Nephron progenitor cell (in vitro differentiated cells): ENCODE results near the gene GTF3C5.

Source experiments
- DNase-seq: peaks from one replicate; pipeline ENCODE4 v3.0.0; 2021
- H3K27ac Mint-ChIP-seq: 2 replicates; pipeline ENCODE4 v1.8.0; 2021; ENCODE audit warnings: mild to moderate bottlenecking, moderate library complexity, mixed read lengths
- H3K27me3 Mint-ChIP-seq: 2 replicates; pipeline ENCODE4 v1.8.0; 2021; ENCODE audit warnings: mild to moderate bottlenecking, low read depth, mixed read lengths; ENCODE audit not compliant: poor library complexity
- H3K36me3 Mint-ChIP-seq: 2 replicates; pipeline ENCODE4 v1.8.0; 2021; ENCODE audit warnings: low read depth, mixed read lengths
- H3K4me1 Mint-ChIP-seq: 2 replicates; pipeline ENCODE4 v1.8.0; 2021; ENCODE audit warnings: mixed read lengths
- H3K4me3 Mint-ChIP-seq: 2 replicates; pipeline ENCODE4 v1.8.0; 2021; ENCODE audit warnings: mild to moderate bottlenecking, moderate library complexity, mixed read lengths
- H3K9me3 Mint-ChIP-seq: 2 replicates; pipeline ENCODE4 v1.8.0; 2021; ENCODE audit warnings: mild to moderate bottlenecking, moderate library complexity, mixed read lengths
- CTCF ChIP-seq: fragments of 200-600 bp; sonication (generic); IDR thresholded peaks from 2 replicates; pipeline ENCODE4 v1.5.0; 2021; ENCODE audit warnings: antibody characterized with exemption

Gene GTF3C5

GRCh38 chr9:133104718-133105460 is 74.1 kb downstream of the GTF3C5 start:
- no peak overlapping the region for H3K27ac Mint-ChIP-seq

GRCh38 chr9:133105461-133105770 is 74.6 kb downstream of the GTF3C5 start:
- Mint-ChIP-seq H3K4me3 (no peak overlapping the region), H3K4me1 (no peaks in the 10 kb centered on the region), H3K27me3 (no peaks in the 10 kb centered on the region), H3K9me3 (no peaks in the 10 kb centered on the region), H3K27ac (no peak overlapping the region), H3K36me3 (peaks cover 32% of the 10 kb centered on the region)
- DNase-seq: no peak
- no peak for TF ChIP-seq CTCF

More at GRCh38 chr9:133104718-133105460, 74.1 kb downstream of the GTF3C5 start:
- Mint-ChIP-seq H3K4me1 (no peaks in the 10 kb centered on the region), H3K9me3 (no peaks in the 10 kb centered on the region), H3K27me3 (no peaks in the 10 kb centered on the region), H3K36me3 (peaks cover 32% of the 10 kb centered on the region), H3K4me3 (no peak overlapping the region)
- DNase-seq: no peak
- no peak for TF ChIP-seq CTCF

- Mint-ChIP-seq H3K36me3 (peaks cover 23% of the 10 kb centered on the region), H3K4me3 (no peak overlapping the region), H3K4me1 (no peaks in the 10 kb centered on the region), H3K27me3 (no peaks in the 10 kb centered on the region), H3K27ac (no peak overlapping the region), H3K9me3 (no peaks in the 10 kb centered on the region)
- no peak for DNase-seq
- no peak for TF ChIP-seq CTCF
Measured at GRCh38 chr9:133106511-133107244, 75.9 kb downstream of the GTF3C5 start.

GRCh38 chr9:133107245-133107722 is 76.5 kb downstream of the GTF3C5 start:
- Mint-ChIP-seq H3K9me3 (no peaks in the 10 kb centered on the region), H3K4me1 (no peaks in the 10 kb centered on the region), H3K27ac (no peak overlapping the region), H3K36me3 (peaks cover 23% of the 10 kb centered on the region), H3K27me3 (no peaks in the 10 kb centered on the region), H3K4me3 (no peak overlapping the region)
- no peak for DNase-seq
- TF ChIP-seq CTCF: no peak
